Fibroblast of the aortic adventitia (primary cell): ENCODE results near the gene TPGS2. TPM values are rescaled to one million over a fixed set of nuclear protein-coding genes. Genes with fewer than 3 reads are reported as not detected.
"Not testable (repeated sequence)": the region's sequence is repeated elsewhere in the genome, so short reads cannot be mapped to it uniquely, and the experiment has no call there.

Experiments
- DNase-seq: peaks from one replicate; pipeline ENCODE4 v3.0.0-alpha.2; 2010; ENCODE audit warnings: low read depth
- H3K4me3 ChIP-seq: 2 replicates; pipeline ENCODE4 v1.5.1; 2011; ENCODE audit warnings: low read depth, mild to moderate bottlenecking, control low read depth, low read length, moderate library complexity
- total RNA-seq: library from RNA; depleted of rRNA; stranded (reverse); fragments of >200 nt; gene quantifications from 2 replicates; pipeline ENCODE4 v1.2.3, GENCODE V29; 2012; ENCODE audit warnings: low replicate concordance
- TF ChIP-seq, protein P1 (sequence below): IDR thresholded peaks from 2 replicates; pipeline ENCODE4 v1.5.1; 2011; ENCODE audit warnings: mild to moderate bottlenecking, low read length, control low read depth, inconsistent platforms; ENCODE audit not compliant: insufficient read depth

Gene TPGS2
- total RNA-seq, 1 donor, result 115 TPM

DNA sequence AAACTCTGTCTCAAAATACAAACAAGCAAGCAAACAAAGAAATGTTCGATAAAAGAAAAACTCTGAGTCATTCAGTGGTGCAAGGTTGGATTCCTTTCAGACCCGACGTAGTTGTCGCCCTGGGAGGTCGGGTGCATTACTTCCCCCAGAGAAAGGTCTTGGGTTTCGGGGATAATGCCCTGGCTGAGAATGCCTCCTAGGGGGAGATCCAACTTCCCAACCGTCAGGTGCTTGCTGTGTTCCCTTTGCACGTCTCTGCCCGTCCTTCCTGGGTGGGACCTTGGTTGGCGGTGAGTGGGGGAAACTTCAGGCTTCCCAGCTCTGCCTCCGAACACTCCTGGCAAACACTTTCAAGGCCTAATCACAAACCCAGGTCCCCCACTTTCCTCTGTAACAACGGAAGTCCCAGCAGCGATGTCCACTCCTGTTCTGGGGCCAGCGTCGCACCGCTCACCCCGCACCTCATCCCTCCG, 609 bp downstream of the TPGS2 start:
- TF ChIP-seq, protein P1, sequence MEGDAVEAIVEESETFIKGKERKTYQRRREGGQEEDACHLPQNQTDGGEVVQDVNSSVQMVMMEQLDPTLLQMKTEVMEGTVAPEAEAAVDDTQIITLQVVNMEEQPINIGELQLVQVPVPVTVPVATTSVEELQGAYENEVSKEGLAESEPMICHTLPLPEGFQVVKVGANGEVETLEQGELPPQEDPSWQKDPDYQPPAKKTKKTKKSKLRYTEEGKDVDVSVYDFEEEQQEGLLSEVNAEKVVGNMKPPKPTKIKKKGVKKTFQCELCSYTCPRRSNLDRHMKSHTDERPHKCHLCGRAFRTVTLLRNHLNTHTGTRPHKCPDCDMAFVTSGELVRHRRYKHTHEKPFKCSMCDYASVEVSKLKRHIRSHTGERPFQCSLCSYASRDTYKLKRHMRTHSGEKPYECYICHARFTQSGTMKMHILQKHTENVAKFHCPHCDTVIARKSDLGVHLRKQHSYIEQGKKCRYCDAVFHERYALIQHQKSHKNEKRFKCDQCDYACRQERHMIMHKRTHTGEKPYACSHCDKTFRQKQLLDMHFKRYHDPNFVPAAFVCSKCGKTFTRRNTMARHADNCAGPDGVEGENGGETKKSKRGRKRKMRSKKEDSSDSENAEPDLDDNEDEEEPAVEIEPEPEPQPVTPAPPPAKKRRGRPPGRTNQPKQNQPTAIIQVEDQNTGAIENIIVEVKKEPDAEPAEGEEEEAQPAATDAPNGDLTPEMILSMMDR, result no peak
- H3K4me3 ChIP-seq, result peak overlapping the region; percentile 97
- DNase-seq, result peak; percentile 60

DNA sequence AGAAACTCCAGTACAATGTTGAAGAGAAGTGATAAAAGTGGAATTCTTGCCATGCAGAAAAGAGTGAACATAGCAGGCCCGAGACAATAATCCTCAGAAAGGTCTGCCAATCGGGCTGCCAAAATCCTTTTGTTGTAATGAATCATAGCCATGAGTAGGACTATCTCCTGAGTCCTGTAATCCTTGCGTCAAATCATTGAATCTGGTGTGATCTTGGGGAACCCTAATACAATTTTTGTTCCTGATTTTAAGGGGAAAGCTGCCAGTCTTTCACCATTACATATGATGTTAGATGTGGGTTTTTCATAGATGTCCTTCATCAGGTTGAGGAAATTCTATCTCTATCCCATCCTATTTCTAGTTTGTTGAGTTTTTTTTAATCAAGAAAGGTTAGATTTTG, 2.2 kb downstream of the TPGS2 start:
- no peak overlapping the region for H3K4me3 ChIP-seq
- TF ChIP-seq, protein P1, result no peak
- no peak for DNase-seq

DNA sequence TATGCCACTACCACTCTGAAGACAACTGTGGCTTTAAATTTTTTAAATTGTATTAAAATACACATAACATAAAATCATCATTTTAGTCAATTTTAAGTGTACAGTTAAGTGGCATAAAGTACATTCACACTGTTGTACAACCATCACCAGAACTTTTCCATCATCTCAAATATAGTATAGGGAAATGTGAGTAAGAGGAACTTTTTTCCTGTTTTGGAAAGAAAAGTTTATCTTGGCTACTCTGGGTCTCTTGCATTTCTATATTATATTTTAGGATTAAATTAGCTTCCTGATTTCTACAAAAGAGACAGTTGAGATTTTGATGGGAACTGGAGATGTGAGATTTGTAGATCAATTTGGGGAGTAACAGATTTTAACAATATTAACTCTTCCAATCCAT, 3.3 kb downstream of the TPGS2 start:
- H3K4me3 ChIP-seq, result no peak overlapping the region
- no peak for DNase-seq
- TF ChIP-seq, protein P1, result no peak

DNA sequence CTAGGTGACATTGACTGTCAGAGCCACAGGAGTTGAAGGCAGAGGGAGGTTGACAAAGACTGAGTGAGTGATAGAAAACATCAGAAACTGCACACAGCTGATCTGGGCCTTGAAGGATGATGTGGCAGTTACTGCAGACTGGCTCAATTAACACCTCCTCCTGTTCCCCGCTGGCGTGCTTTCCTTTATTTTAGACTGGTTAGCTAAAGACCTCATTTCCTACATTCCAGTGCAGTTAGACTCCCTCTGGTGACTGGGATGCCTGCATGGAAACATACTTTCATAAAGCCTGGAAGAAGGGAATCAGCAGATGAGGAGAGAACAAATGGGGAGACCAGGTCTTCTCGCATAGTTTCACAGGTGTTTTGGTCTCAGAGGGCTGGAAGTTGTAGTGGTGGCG, 7.1 kb downstream of the TPGS2 start:
- TF ChIP-seq, protein P1, result no peak
- no peak for DNase-seq
- no peak overlapping the region for H3K4me3 ChIP-seq

DNA sequence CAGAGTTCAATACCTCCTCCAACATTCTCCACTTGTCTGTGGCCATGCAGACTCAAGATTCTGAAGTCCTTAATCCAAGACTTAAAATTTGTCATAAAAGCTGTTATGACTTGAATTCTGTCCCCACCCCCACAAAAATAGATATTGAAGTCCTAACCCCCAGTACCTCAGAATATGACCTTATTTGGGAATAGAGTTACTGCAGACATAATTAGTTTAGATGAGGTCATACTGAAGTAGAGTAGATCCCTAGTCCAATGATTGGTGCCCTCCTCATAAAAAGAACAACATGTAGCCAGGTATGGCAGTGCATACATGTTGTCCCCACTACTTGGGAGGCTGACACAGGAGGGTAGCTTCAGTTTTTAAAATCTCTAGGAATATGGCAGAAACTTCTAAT, 9.2 kb downstream of the TPGS2 start:
- H3K4me3 ChIP-seq, result no peak overlapping the region
- TF ChIP-seq, protein P1, result no peak
- DNase-seq, result no peak

DNA sequence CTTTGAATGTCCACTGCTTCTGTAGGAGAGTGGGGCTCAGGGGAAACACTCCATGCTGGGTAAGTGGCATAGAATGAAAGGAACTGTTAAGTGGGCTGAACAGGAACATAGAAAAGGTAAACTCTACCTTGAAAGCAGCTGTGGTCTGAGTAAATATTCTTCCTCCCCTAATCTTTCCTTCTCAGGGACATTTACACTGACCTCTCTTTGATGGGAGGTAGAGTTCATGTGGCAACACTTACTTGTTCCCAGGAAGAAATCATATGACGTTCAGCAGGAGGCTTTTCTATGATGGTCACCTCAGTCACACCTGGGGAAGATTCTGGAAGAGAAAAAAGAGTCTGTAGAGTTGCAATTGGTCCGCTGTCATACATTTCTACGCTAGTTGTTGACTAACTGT, 10.2 kb downstream of the TPGS2 start:
- no peak for DNase-seq
- no peak overlapping the region for H3K4me3 ChIP-seq
- TF ChIP-seq, protein P1, result no peak

DNA sequence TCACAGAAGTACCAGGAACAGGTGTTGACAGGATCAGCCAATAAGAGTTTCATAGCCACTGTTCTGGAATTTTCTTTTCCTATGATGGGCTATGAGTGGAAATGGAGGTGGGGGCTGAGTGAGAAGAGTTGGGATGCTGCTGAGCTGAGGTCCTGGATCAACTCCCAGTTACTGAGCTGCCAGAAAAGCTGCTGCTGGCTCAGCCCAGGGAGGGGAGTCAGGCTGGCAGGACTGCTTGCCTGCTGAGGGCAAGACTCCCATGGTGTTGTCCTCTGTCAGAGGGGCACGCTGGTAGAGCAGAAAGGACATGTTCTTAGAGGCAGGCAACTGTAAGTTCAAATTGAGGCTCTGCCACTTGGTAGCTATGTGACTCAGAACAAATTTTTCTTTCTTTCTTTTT, 11.8 kb downstream of the TPGS2 start:
- no peak overlapping the region for H3K4me3 ChIP-seq
- DNase-seq, result no peak
- TF ChIP-seq, protein P1, result no peak

DNA sequence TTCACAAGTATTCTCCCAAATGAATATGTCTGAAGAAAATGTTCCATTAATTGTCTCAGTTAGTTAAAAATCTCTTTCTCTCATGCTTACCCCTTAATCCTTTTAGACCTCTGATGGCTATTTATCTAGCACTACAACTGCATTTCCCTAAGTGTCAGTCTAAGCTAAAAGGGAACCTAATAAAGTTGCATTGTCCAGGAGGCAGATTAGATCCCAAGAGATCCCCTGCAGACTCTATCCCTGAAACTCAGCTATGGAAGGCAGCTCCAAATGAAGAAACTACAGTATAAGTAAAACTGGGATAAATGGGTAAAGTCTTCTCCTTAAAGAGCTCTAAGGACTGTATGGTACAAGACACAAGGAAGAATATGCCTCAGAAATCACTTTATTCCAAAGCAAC, 12.7 kb downstream of the TPGS2 start:
- not testable (repeated sequence) for H3K4me3 ChIP-seq

More for the DNA sequence above, 12.7 kb downstream of the TPGS2 start:
- not testable (repeated sequence) for DNase-seq
